Embryonic facial prominence (tissue), 1 donor: Measurements from ENCODE around the gene KCNH3.
"Not testable (repeated sequence)": the region's sequence is repeated elsewhere in the genome, so short reads cannot be mapped to it uniquely, and the experiment has no call there.

Experiments used
- DNase-seq: peaks from one replicate; pipeline ENCODE4 v3.0.0-alpha.2; 2016; ENCODE audit errors: extremely low spot score

KCNH3 gene

DNA sequence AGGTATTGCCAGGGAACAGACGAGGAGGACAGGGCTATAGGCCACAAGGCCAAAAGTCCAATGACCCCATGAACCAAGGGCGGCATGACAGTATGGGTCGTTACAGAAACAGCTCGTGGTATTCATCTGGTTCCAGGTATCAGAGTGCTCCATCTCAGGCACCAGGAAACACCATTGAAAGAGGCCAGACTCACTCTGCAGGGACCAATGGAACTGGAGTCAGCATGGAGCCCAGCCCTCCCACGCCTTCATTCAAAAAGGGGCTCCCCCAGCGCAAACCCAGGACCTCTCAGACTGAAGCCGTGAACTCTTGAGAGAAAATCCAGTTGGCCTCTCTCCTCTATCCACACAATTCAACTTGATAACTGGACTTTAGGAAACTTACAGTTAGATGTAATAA lies 12.9 kb upstream of the KCNH3 start:
- no peak for DNase-seq

DNA sequence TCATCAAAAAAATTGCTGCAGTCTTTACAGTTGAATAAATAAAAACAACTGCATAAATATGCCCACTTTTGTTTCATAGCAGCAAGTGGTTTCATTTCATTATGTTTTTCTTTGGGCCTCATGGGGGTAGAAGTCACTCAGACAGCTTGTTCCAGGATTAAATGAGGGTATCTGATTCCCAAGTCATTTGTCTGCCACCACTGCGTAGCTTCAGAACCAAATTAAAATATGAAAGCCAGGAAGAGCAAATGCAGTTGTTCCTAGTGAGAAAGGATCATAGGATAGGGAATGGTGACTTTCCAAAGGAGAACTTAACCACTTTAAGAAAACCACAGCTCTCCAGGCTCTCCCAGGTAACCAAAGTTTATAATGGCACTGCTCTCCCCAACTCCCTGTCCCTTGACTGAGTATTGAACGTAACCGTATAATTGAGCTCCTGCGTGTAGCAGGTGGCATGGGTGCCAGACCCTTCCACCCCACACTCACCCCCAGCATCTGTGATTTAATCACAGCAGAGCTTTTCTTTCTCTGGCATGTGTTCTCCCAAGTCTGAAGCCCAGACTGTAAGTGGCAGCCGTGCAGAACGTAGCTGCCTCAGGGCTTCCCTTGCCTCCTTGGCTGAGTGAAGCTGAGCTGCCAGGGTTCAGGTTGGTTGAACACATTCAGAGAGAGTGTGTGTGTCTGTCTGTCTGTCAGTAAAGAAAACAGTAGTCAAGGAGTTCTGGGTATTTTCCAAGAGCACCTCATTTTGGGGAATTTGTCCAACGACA lies 11.3 kb upstream of the KCNH3 start:
- DNase-seq: no peak

DNA sequence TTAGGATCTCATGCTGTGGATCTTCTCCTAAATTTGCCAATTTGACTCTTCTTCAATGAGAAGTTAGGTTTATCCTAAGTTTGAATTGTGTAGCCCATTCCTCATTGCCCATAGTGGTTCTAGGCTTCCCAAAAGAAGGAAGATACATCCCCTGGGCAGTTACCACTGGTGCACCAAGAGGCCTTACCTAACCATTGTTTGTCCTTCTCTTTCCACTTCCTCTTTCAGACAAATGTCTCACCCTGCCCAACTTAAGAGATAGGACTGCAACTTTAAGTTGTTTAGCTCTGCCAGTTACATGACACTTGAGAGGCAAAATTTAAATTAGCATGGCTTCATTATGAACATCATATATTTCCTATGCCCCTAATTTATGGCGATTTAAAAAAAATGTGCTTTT lies 9.4 kb upstream of the KCNH3 start:
- DNase-seq: no peak

DNA sequence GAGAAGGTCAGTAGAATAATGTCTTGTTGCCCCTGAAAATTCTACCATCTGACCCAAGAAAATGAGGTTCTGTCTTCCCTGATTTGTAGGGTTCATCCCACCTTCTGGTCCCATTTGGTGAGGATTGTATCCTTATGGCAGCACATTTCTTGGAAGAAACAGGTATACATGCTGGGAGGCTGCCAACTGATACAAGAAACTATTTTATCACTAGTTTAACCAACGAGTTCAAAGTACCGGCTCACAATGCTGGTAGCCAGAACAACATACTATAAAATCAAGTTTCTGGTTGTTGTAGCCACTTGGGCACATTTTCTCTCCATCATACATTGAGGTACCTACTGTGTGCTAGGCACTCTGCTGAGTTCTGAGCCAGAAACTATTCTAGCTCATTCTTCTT lies 7.1 kb upstream of the KCNH3 start:
- no peak for DNase-seq

DNA sequence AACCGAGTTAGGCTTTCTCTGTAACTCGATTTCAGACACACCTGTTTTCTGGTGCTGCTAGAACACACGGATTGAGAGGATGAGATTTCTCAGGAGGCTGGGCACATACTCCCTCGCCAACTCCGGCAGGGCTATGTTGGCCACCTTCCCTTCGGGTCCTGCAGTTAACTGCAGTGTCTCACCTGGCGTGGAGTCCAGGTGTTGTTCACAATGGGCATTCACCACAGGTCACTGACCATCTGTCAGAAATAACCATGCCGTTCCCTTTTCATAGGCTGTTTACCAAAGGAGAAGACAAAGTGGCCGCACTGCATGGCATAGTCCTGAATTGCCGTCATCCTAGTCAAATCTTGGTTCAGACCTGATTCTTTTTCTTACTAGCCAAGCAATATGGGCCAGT lies 5.5 kb upstream of the KCNH3 start:
- DNase-seq: no peak

DNA sequence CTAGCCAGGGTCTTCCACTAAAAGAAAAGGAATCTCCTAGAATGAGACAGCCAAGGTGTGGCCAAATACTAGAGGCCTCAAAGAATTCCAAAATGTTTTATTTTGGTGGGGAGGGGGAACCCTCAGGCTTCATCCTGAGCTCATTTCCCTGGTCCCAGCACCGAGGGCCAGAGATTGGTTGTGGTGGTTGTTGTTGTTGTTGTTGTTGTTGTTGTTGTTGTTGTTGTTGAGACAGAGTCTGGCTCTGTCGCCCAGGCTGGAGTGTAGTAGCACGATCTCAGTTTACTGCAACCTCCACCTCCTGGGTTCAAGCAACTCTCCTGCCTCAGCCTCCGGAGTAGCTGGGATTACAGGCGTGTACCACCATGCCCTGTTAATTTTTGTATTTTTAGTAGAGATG lies 4.7 kb upstream of the KCNH3 start:
- not testable (repeated sequence) for DNase-seq

DNA sequence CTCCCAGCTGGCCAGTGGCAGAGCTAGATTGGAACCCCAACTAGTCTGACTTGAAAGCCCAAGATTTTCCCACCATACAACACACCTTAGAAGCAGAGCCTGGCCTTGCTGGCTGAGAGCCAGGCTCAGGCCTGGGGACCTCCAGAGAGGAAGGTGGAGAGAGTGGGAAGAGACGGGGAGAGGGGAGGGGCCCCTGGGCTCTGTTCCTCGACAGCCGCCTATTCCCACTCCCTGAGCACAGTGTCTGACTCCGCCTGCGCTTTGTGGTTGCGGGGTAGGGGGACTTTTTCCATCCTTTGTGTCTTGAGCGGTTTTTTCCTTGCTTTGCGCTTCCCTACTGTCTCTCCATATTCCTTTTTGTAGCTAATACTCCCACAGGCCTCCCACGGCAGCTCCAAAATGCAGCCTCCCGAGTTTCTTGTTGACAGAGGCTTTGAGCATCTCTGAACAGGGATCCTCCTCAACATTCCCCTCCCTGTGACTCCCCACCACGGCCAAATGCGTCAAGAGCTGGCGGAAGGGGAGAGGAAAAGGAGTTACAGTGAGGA lies 4.0 kb upstream of the KCNH3 start:
- DNase-seq: no peak

DNA sequence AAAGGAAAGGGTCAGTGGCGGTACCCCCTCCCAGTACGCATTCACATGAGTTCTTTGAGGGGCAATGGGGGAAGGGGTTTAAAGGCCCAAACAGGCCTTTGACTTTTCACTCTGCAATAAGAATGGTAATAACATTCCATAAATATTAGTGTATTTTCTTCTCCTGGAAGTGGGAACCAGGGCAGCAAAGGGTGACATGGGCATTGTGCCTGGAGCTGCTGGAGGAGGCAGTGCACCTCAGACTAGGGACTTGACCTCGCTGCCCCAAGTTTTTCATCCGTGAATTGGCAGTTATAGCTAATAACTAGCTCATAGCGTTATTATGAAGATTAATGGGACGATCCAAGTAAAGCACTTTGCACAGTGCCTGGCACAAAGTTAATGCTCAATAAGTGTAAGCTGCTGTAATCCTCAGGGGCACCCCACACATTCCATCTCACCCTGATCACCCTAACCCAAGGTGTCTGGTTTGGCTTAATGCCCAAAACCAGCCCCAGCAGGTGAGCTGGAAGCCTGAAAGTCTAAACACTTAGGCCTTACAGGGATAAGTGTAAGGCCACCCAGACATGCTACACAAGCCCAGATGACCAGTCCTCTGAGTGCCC lies 2.8 kb upstream of the KCNH3 start:
- DNase-seq: no peak

DNA sequence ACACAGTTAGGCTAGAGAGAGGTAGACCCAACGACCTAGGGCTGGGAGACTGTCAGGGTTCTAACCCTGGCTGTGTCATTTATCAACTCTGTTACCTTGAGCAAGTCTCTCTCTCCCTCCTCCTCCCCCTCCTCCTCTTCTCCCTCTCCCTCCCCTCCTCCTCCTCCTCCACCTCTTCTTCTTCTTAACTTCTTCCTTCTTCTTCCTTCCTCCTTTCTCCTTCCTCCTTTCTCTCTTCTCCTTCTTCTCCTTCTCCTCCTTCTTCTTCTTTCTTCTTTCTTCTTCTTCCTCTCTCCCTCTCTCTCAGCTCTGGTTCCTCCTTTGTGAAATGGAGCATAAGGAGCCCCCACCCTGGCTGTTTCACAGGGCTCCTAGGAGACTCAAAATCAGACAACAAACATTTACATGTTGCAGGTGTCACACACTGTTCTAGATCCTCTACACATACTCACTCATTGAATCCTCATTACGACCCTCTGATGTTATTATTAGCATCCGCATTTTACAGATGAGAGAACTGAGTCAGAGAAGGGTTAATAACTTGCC lies 2.2 kb upstream of the KCNH3 start:
- DNase-seq: no peak

DNA sequence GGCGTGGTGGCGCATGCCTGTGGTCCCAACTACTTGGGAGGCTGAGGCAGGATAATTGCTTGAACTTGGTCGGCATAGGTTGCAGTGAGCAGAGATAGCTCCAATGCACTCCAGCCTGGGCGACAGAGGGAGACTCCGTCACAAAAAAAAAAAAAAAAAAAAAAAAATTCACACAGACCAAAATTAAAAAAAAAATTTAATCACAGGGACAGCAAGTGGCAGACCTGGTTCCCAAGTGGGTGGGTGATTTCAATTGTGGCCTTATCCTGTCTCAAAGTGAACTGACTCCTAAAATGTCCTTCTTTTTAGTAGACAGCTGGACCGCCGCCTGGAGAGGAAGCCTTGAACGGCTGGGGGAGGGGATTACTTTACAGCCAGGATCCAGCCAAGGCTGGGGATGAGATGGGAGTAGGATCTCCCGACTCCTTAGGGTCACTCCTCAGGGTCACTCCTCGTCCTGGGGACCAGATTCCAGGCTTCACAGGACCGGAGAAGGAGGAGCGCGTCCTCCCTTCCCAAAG lies 1.5 kb upstream of the KCNH3 start:
- no peak for DNase-seq

DNA sequence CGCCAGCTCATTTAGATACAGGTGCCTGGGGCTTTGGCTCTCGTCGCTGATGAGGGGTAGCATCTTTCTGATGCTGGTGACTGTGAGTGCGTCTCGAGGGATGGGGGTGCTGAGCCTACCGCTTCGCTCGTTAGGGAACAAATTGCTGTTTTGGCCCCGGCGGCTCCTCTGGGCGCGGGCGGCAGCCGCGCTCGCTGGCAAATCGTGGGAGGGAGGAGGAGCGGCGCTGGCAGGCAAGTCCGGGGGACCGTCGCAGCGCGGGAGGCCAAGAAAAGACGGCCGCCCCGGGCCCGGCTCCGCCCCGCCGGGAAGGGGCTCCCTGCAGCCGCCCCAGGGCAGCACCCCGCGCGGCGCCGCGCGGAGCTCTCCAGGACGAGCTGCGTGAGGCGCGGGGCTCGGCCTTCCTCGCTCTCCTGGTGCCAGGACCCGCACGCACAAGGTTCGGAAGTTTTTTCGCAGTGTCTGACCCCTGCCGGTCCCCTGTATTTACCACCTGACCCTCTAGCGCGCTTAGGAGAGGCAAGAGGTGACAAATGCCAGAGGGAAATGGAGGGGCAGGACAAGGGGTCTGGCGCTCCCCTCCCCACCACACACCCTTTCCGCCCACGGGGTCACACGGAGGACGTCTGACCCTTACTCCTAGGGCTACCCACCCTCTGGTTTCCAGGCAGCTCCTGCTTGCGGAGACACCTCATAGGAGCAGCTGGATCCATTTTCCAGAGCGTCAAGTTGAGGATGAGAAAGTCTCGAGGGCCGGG lies 899 bp upstream of the KCNH3 start:
- DNase-seq: no peak

DNA sequence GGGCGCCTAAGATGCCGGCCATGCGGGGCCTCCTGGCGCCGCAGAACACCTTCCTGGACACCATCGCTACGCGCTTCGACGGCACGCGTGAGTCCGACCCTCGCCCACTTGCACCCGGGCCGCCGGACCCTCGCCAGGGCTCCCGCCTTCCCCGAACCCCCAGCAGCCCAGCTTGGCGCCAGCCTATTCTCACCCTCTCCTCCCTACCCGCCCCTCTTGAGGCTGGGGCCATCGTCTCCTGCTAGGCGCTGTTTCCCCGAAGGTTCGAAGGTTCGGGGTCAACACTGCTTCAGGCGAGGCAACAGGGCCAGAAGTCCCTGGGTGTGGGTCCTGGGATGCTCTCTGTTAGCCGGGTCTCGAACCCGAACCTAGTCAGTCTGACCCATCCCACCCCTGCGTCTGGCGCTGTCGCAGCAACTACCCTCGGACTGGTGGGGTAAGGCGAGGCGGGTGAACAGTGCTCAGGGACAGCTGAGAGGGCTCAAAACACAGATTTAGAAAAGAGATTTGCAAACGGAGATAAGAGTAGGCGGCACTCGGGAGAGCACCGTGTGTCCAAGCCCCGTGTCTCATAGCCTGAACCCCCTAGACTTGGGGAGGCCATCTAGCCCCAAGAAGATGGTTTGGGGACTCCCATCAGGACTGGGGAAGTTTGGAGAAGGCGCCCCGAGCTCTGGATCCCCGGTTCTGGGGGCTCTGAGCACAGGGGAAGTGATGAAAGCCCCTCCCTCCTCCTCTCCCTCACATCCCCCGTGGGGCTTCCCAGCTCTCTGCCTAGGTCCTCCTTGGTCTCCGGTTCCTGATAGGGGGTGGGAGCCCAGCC lies 787 bp downstream of the KCNH3 start:
- DNase-seq: no peak

DNA sequence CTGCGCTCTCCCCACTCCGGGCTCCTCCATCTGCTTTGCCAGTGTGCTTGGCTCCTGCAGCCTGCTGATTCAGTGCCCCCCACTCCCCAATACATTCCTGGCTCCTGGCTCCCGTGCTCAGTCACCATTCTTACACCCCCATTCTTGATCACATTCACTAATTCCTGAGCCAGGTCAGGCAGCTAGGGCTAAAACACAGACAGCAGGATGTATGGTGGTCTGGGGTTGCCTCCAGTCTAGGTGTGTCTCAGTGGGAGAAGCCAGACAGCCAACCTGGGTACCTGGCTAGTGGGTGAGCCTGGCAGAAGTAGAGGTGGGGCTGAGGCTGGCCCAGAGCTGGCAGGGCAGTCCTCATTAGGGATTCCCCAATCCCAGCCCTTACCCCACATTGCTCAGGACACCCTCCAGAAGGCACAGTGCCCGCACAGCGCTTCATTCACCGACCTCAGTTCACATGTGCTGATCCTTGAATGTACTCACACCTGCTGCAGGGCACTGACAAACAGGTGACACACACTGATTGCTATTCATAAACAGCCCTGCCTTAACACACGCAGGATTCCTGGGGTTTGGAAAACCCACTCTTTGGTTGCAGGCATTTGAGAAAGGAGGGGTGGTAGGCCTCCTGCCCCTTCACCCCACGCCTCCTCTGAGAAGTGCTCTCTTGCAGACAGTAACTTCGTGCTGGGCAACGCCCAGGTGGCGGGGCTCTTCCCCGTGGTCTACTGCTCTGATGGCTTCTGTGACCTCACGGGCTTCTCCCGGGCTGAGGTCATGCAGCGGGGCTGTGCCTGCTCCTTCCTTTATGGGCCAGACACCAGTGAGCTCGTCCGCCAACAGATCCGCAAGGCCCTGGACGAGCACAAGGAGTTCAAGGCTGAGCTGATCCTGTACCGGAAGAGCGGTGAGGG lies 1.7 kb downstream of the KCNH3 start:
- DNase-seq: no peak

DNA sequence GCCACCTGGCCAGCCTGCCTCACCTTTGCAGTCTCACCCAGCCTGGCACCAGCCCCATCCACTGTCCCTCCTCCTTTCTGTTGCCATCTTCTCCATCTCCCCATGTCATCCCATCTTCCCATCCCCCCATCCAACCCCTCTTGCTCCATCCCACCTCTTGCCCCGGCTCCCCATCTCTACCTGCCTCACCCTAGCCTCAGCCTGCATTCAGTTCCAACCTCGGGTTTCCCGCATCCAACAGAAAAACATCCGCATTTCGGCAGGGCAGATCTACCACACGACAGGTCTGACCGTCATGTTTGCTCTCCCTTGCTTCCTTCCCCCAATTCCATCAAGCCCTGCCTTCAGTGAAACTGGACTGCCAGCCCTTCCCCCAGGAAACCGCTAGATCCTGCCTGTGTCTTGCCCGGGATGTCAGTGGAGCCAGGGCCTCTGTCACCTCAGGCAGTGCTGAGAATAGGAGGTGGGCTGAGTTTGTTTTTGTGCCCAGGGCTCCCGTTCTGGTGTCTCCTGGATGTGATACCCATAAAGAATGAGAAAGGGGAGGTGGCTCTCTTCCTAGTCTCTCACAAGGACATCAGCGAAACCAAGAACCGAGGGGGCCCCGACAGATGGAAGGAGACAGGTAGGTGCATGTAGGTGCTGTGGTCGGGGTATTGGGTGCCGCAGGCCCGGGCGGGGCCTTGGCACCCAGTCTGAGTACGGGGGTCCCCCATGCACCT lies 2.5 kb downstream of the KCNH3 start:
- DNase-seq: no peak

DNA sequence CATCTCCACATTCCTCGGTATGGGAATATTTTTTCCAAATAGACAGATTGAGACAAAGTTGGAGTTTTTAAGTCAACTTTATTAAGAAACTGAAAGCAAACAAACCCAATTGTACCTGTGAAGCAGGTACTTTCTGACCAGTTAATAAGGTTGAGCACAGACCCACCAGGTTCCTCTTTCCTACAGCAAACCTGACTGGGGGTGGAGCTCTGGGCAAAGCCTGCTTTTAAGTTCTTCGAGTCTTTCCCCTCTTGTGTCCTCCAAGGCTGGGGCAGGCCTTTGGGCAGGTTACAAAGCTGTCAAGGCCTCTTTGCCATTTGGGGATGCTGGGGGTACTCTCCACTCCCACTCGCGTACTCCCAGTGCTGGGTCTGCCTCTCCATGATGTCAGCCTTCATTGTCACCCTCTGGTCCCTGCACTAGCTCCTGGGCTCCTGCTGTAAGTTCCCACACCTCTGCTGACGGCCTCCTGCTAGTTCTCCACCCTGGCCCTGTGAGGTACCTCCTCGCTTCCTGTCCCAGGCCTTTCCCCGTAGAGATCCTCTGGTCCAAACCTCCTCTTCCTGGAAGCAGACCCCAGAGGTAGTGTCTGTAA lies 3.2 kb downstream of the KCNH3 start:
- no peak for DNase-seq

DNA sequence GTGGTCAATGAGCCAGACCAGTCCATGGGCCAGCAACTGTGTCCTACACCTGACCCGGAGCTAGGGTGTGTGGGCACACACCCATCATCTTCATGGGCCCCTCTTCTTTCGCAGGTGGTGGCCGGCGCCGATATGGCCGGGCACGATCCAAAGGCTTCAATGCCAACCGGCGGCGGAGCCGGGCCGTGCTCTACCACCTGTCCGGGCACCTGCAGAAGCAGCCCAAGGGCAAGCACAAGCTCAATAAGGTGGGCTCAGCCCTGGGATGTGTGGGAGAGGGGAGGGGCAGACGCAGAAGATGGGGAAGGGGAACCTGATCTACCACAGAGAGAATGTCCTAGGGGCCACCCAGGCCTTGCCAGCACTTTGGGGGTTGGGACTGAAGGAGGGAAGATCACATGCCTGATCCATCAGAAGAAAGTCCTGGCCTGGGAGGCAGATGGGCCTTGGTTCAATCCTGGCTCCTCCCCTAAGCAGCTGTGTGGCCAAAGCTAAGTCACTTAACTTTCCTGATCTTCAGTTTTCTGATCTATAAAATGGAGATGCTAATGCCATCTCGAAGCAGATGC lies 3.8 kb downstream of the KCNH3 start:
- DNase-seq: no peak

DNA sequence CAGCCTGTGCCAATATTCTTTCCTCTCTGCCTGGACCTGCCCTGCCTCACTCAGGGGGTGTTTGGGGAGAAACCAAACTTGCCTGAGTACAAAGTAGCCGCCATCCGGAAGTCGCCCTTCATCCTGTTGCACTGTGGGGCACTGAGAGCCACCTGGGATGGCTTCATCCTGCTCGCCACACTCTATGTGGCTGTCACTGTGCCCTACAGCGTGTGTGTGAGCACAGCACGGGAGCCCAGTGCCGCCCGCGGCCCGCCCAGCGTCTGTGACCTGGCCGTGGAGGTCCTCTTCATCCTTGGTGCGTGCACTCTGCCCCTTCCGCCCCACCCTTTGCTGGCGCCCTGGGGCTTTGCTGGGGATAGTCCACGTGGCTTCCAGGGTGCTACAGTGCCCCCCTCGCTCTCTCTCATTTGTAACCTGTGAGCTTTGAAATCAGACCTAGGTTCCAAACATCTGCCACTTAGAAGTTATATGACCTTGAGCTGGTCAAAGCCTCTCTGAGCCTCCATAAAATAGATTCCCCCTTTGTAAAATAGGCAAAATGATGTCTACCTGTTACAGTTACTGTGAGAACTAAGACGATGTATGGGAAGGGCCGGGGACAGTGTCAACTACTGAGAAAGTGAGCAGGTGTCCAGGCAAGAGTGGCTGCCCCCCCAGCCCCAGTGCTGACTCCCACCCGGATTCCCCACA lies 4.5 kb downstream of the KCNH3 start:
- no peak for DNase-seq
